Measurements from ENCODE around the gene ANKRD40CL. TPM values are rescaled to one million over a fixed set of nuclear protein-coding genes. Genes with fewer than 3 reads are reported as not detected.

The ANKRD40CL gene
- total RNA-seq, 2 donors from 2014 or later = not detected

DNA sequence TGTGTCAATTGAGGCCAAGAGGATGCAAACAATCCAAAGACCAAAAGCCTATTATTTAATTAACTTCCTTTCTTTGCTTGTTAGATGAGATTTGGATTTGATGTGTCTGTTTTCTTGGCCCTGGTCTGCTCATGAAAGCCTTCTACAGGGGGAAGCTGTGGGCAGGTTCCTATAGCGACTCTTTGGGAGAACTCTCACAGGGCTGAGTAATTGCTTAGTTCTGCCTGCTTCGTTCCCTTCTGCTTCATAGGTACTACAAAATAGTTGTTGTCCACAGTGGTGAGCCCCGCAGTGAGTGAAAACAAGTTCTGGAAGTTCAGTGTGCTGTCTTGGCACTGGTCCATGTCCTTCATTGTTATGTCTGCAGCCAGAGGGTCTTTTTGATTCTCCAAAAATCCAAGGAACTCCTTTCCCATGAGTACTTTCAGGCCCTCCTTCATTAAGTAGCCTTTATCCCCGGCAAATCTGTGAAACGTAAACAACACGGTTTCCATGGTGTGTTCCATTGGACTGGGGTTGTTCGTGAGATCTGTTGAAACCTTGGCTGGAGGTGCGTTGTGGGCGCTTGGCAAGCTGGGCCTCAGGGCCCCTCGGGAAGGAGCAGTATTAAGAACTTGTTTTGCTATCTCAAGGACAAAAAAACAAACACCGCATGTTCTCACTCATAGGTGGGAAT lies 30.0 kb upstream of the ANKRD40CL start:
- ATAC-seq (ENCODE audit: insufficient number of reproducible peaks, low FRiP score, low read depth) (no peak), DNase-seq (ENCODE audit: low spot score) (no peak)
- Histone ChIP-seq H3K4me3 (no peak overlapping the region), H3K27me3 (replicated peaks; ENCODE audit: insufficient read depth) (no peaks in the 10 kb centered on the region), H3K4me1 (ENCODE audit: control insufficient read depth in 1 of 2, low read depth in 2 of 2) (no peaks in the 10 kb centered on the region), H3K9me3 (no peaks in the 10 kb centered on the region), H3K27ac (no peak overlapping the region), H3K36me3 (no peaks in the 10 kb centered on the region)
- TF ChIP-seq, protein P1, sequence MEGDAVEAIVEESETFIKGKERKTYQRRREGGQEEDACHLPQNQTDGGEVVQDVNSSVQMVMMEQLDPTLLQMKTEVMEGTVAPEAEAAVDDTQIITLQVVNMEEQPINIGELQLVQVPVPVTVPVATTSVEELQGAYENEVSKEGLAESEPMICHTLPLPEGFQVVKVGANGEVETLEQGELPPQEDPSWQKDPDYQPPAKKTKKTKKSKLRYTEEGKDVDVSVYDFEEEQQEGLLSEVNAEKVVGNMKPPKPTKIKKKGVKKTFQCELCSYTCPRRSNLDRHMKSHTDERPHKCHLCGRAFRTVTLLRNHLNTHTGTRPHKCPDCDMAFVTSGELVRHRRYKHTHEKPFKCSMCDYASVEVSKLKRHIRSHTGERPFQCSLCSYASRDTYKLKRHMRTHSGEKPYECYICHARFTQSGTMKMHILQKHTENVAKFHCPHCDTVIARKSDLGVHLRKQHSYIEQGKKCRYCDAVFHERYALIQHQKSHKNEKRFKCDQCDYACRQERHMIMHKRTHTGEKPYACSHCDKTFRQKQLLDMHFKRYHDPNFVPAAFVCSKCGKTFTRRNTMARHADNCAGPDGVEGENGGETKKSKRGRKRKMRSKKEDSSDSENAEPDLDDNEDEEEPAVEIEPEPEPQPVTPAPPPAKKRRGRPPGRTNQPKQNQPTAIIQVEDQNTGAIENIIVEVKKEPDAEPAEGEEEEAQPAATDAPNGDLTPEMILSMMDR (IDR thresholded peaks at IDR 0.05) = no peak

DNA sequence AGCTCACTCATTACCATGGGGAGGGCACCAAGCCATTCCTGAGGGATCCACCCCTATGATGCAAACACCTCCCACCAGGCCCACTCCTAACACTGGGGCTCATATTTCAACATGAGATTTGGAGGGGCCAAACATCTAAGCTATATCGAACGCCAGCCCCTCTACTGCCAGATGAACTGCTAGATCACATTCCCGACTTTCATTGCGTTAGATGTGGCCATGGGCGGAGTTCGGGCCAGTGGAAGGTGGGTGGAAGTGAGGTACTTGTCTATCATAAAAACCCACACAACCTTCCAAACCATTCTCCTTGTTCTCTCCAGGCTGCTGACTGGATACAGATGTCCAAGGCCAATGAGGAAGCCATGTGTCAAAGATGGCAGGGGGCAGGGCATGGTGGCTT lies 27.0 kb upstream of the ANKRD40CL start:
- ATAC-seq (ENCODE audit: insufficient number of reproducible peaks, low FRiP score, low read depth) (no peak), DNase-seq (ENCODE audit: low spot score) (no peak)
- TF ChIP-seq, protein P1 (IDR thresholded peaks at IDR 0.05) = no peak

DNA sequence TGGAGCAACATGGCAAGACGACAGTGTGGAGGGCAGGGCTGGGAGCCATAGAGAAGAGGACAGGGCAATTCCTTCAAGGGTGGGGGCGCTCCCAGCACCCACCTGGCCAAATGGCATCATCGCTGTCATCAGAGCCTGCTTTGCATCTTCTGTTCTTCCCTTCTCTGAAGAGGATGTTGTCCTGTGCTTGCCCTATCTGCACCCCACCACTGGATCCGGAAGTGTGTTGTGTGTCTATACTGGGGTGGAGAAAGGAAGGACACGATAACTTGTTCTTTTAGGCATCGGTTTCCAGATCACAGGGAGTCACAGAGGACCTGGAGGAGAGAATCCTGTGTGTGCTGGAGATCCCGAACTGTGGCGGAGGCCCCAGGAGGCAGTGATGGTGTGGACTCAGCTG lies 25.7 kb upstream of the ANKRD40CL start:
- TF ChIP-seq, protein P1 (IDR thresholded peaks at IDR 0.05) = no peak
- ATAC-seq (ENCODE audit: insufficient number of reproducible peaks, low FRiP score, low read depth) (no peak), DNase-seq (ENCODE audit: low spot score) (no peak)
- Histone ChIP-seq H3K36me3 (no peaks in the 10 kb centered on the region), H3K27ac (no peak overlapping the region), H3K9me3 (no peaks in the 10 kb centered on the region), H3K4me1 (ENCODE audit: control insufficient read depth in 1 of 2, low read depth in 2 of 2) (no peaks in the 10 kb centered on the region), H3K27me3 (replicated peaks; ENCODE audit: insufficient read depth) (no peaks in the 10 kb centered on the region), H3K4me3 (no peak overlapping the region)

More for the DNA sequence above, 27.0 kb upstream of the ANKRD40CL start:
- Histone ChIP-seq H3K36me3 (no peaks in the 10 kb centered on the region), H3K4me1 (ENCODE audit: control insufficient read depth in 1 of 2, low read depth in 2 of 2) (no peaks in the 10 kb centered on the region), H3K27ac (no peak overlapping the region), H3K4me3 (no peak overlapping the region), H3K27me3 (replicated peaks; ENCODE audit: insufficient read depth) (no peaks in the 10 kb centered on the region), H3K9me3 (no peaks in the 10 kb centered on the region)

DNA sequence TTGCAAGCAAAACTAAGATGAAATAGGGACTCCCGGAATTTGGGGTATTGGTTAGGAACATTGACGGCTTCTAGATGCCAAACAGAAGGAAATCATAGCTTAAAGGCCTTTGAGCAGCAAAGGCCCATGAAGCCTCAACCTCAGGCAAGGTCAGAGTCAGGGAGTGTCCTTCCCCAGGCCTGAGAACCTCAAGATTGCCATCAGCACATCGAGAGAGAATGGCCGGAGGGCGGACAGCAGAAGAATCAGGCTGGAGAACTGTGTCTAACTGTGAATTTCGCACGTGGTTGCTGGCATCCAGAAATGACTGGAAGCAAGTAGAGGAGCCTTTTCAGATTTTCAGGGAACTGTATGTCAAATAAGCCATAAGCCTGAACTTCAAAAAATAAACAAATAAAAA lies 24.8 kb upstream of the ANKRD40CL start:
- no peak for ATAC-seq (ENCODE audit: insufficient number of reproducible peaks, low FRiP score, low read depth)
- TF ChIP-seq, protein P1 (IDR thresholded peaks at IDR 0.05) = no peak
- Histone ChIP-seq H3K27me3 (replicated peaks; ENCODE audit: insufficient read depth) (no peaks in the 10 kb centered on the region), H3K4me1 (ENCODE audit: control insufficient read depth in 1 of 2, low read depth in 2 of 2) (no peaks in the 10 kb centered on the region), H3K27ac (no peak overlapping the region), H3K4me3 (no peak overlapping the region), H3K9me3 (no peaks in the 10 kb centered on the region), H3K36me3 (no peaks in the 10 kb centered on the region)
- no peak for DNase-seq (ENCODE audit: low spot score)

DNA sequence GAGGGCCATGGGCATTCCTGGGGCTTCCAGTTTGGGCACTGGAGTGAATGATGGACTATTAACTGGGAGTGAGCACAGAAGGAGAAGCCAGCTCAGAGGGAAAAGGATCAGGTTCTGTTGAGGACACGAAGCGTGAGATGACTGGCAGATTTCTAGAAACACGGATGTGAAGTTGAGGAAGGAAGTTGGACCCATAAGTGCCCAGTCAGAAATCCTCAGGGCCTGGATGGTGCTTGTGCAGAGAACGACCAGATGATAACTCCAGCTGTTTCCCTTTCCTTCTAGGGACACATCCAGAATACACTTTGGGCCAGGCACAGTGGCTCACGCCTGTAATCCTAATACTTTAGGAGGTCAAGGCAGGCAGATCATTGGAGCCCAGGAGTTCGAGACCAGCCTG lies 23.3 kb upstream of the ANKRD40CL start:
- Histone ChIP-seq H3K36me3 (no peaks in the 10 kb centered on the region), H3K4me3 (no peak overlapping the region), H3K4me1 (ENCODE audit: control insufficient read depth in 1 of 2, low read depth in 2 of 2) (peaks cover 0 to 6% of the 10 kb centered on the region in 2 donors), H3K27me3 (replicated peaks; ENCODE audit: insufficient read depth) (no peaks in the 10 kb centered on the region), H3K27ac (no peak overlapping the region), H3K9me3 (no peaks in the 10 kb centered on the region)
- TF ChIP-seq, protein P1 (IDR thresholded peaks at IDR 0.05) = no peak
- DNase-seq (ENCODE audit: low spot score) (no peak), ATAC-seq (ENCODE audit: insufficient number of reproducible peaks, low FRiP score, low read depth) (no peak)
